Measurements from ENCODE around the gene ZNF524.

- TF ChIP-seq, protein P1, sequence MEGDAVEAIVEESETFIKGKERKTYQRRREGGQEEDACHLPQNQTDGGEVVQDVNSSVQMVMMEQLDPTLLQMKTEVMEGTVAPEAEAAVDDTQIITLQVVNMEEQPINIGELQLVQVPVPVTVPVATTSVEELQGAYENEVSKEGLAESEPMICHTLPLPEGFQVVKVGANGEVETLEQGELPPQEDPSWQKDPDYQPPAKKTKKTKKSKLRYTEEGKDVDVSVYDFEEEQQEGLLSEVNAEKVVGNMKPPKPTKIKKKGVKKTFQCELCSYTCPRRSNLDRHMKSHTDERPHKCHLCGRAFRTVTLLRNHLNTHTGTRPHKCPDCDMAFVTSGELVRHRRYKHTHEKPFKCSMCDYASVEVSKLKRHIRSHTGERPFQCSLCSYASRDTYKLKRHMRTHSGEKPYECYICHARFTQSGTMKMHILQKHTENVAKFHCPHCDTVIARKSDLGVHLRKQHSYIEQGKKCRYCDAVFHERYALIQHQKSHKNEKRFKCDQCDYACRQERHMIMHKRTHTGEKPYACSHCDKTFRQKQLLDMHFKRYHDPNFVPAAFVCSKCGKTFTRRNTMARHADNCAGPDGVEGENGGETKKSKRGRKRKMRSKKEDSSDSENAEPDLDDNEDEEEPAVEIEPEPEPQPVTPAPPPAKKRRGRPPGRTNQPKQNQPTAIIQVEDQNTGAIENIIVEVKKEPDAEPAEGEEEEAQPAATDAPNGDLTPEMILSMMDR (IDR thresholded peaks at IDR 0.05): no peak
- no peak for TF ChIP-seq POLR2A (IDR thresholded peaks at IDR 0.05)
- TF ChIP-seq EP300 (IDR thresholded peaks at IDR 0.05): no peak
These were observed 14.0 kb downstream of the ZNF524 start for GRCh38 chr19:55613930-55614710.
